SIG-M5 treated with dmso at 0.1 percent for 504 hours (cell line): Measurements from ENCODE around the gene AFAP1.
A peak's percentile ranks its signal among the peaks of the same experiment; 100 is the strongest.

Experiments used
- DNase-seq: peaks from one replicate; lab custom pipeline; 2025; ENCODE audit not compliant: unreplicated experiment; lab: John Stamatoyannopoulos, UW

Gene AFAP1

DNA sequence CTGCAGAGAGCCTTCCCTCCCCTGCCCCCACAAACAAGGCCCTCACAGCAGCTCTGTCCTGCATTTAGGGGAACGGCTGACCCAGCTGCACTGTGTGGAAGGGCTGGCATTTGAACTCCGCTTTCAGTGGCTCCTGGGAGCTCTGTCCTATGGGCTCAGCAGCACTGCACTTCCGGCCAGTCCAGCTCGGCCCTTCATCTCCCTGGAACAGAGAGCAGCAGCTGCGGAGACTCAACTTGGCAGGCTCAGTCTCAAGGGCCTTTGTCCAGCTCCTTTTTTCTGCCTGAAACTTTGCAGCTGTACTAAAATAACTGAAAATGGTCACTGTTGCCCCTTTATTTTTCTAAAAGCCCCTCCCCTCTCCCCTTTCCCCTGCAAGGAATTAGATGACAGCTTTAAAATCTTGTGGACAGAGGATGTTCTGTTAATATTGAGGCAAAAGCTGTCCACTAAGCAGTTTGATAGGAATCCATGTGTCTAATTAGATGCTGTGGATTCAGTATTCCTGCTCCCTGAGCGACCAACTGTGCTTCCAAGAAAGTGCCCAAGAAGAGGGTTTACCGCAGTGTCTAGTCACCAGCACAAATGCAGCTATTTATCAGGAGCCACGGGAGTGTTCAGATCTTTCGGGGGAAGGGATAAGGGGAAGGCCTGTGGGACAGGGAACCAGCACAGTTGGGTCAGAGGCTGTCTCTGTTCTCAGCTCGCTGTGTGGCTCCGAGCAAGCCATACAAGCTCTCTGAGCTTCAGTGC, 133.1 kb downstream of the AFAP1 start:
- DNase-seq, result no peak

DNA sequence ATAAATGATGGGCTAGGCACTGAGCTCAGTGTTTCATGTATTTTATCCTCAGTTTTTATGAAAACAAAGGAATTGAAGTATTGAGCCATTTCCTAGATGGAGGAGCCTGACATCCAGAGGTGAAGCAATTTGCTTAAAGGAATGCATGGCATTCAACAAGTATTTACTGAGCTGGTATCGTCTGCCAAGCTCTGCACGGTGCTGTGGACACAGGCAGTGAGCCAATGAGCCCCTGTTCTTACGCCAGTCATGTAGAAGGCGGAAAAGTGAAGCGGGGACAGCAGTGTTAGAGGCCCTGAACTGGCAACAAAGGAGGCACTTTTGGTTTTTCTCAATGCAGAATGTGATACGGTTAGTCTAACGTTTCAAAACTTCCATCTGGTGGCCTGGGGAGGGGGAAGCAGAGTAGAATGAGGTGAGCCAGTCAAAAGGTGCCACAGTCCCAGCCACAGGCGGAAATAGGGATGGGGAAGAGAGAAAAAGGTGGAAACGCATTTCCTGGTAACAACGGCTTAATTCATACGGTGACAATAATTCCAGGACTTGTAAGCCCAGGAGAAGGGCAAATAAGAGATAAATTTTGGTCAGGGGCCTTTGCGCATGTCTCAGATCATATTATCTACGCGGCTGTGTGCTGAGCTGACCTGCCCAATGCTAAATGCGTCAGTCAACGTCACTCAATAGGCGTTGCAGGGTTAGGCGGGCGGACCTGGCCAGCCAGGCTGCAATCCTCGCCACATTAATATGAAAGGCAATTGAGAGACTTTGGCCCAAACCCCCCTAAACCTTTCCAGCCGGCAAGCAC, 133.9 kb downstream of the AFAP1 start:
- DNase-seq, result peak; percentile 28

DNA sequence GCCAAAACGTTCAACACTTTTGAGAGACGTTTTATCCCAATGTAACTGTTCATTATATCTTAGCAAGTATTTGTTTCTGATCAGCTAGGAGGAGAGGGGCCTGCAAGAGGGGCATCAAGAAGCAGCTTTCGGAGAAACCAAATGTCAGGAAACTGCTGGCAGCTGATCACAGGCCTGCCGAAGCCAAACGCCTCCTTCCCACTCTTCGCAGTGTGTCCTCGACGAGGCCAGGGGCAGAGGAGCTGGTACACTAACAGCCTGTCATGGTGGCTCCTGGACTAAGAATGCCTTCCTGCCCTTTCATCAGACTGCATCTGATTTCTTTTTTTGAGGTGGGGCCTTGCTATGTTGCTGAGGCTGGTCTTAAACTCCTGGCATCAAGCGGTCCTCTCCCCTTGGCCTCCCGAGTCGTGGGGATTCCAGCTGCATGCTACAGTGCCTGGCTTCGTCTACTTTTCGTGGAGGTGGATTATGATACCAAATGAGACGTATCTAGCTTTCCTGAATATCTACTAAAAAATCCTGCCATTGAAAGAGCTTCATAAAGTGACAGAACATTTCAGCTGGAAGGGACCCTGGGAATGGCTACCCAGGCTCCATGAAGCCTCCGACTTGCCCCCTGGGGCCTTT, 134.8 kb downstream of the AFAP1 start:
- no peak for DNase-seq

DNA sequence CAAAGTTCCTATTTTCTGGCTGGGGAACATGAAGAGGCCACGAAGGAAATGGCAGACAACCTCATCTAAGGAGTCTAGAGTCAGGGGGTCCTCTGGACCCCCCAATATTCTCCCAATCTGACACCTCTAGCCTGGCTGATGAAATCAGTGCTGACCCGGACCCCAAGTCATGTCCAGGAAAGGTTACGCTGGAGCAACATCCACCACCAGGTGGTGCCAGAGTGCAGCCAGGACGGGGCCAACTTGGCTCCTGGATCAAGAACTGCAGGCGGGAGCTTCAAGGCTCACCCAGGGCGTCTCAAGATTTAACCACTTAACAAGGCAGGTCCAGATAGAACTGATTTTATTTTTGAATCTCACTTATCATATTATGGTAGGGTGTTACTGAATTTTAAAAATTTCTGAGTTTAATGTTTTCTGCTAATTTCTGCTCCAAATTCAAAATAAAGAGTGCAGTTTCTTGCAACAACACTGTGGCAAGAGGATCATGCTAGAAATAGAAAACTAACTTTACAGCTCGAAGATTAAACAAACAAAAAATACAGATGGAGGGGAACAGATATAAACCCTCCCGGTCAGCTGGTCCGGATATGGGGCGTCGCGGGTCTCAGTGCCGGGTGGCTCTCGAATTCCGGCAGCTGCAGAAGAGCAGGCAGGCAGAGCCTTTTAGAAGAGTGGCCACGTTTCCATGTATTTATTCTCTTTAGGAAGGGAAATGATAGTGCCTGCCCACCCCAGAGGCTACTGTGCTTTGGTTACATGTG, 135.5 kb downstream of the AFAP1 start:
- DNase-seq, result peak; percentile 30

DNA sequence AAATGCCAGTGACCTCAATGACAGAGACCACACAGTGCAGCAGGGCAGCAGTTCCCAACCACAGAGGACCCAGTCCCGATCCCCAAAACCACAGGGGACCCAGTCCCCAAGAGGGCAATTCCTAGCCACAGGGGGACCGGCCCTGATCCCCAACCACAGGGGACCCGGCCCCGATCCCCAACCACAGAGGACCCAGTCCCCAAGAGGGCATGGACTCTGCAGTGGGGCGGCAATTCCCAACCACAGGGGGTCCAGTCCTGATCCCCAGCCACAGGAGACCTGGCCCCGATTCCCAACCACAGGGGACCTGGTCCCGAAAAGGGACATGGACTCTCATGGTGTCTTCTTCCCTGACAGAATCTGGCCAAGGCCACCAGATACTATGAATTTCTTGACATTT, 136.3 kb downstream of the AFAP1 start:
- no peak for DNase-seq

DNA sequence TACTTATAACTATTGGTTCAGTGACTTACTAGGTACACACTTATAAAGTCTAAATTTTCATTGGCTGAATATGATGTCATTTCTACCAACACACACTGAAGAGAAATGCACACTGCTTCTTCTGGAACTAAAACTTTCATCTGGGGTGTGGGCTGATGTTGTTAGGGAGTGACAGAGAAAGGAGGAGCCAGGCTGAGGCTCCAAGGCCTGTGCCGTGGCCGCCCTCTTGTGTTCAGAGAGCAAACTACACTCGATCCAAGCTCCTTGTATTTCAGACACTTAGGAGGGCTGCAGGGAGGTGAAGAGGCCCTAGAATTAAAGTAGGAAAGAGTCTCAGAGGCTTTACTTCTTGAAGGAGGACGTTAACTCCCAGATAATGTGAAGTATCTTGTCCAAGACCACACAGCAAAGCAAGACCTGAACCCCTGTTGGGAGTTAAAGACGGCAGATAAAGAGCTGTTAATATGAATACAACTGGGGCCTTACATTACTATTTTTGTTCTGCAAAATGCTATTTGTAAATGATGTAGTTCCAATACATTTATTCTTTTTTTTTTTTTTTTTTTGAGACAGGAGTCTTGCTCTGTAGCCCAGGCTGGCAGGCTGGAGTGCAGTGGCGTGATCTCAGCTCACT, 137.5 kb downstream of the AFAP1 start:
- DNase-seq, result peak; percentile 60

DNA sequence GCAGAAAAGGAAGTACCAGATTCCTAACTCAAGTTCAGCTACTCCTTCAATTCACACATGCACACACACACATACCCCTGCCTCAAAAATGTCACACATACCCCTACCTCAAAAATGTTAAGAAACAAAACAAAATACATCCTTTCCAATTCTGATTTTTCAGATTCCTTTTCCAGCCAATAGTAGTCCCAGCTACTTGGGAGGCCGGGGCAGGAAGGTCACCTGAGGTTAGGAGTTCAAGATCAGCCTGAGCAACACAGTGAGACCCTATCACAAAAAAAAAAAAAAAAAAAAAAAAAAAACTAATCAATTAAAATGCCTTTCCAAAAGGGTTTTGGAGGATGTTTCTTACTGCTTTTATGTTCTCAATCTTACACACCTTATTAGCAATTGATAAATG, 138.0 kb downstream of the AFAP1 start:
- DNase-seq, result no peak

DNA sequence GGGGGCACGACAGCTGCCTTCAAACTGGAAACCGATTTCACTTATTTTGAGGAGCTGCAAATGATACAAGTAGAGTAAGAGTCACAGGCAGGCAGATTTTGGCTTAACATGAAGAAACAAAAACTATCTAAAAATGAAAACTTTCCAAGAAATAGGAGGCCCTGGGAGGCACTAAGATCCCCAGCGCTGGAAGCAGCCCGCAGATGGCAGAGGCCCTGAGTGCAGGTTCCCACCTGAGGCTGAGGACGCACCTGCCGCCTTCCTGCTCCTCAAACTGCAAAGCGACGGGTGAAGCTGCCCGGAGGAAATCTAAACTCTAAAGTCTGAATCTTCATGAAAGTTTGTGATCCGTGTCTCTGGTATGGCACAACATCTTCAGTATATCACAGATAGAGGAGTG, 138.7 kb downstream of the AFAP1 start:
- no peak for DNase-seq

DNA sequence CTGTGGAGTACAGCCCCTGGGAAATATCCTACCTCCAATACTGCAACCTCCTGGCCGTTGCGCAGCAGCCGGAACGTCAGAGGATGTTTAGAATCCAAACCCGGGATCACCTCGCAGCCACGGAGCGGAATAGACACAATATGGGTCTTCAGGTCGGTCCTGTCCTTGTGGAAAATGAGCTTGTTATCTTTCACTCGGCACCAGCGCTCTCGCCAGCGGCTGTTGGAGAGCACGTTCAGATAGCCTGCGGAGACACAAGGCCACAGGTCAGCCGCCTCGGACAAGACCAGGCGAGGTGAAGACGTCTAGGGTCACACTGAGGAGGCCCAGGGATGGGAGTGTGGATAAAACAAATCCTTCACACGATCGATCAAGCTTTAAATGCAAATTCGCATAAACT, 139.3 kb downstream of the AFAP1 start:
- DNase-seq, result no peak

DNA sequence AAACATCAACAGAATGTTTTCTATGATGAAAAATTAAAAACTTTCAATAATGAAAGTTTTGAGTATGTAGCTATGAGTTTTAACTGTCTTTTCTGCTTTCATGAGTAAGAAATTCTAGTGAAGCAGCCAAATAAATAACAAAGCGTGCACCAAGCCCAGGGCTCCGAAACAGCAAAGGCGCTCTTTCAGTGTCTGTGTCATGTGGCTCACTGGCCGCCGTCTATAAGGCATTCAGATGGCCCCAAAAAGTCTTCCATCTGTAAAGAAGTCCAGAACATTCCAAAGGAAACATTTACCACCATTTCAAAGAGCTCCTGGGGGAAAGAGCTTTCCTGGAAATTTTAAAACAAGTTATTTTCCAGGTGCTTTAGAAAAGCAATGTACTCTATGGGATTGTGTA, 139.9 kb downstream of the AFAP1 start:
- DNase-seq, result no peak

DNA sequence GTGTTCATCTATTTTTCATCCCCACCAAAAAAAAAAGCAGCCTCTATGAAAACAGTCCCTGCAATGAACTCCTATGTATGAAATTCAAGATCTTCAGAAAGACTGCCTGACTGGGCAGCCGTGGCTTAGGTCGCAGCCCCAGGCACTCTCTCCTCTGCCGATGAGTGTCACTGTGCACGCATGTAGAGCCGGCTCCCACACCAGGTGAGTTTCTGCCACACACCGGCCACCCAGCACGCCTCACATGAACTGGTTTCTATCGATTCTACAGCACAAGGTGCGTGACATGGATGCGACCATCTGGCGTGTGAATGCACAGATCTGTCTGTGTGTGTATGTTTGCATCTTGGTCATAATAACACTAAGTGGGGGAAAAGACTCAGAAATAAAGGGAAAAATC, 140.4 kb downstream of the AFAP1 start:
- DNase-seq, result no peak

DNA sequence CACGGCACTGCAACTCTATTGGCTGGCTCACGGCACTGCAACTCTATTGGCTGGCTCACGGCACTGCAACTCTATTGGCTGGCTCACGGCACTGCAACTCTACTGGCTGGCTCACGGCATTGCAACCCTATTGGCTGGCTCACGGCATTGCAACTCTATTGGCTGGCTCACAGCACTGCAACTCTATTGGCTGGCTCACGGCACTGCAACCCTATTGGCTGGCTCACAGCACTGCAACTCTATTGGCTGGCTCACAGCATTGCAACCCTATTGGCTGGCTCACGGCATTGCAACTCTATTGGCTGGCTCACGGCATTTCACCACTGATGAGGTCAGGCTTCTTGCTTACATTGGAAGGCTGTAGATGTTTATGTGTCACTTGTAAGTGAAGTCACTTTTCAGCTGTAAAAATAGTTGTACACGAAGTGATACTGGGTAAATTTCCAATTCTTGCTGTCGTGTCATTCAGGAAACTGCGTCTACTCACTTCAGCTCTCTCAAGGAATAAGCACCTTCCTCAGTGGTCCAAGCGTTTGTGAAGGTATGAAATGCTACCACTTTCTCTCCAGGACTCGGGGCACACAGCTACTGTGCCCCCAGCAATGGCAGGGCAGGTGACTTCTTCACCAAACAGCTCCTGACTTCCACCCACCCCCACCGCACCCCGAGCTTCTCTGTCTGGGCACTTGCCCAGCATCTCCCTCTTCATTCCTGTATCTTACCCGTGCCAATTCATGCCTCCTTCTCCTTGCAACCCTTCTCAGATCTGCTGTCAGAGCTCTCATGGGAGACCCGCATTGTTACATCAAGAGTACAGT, 141.3 kb downstream of the AFAP1 start:
- DNase-seq, result no peak

DNA sequence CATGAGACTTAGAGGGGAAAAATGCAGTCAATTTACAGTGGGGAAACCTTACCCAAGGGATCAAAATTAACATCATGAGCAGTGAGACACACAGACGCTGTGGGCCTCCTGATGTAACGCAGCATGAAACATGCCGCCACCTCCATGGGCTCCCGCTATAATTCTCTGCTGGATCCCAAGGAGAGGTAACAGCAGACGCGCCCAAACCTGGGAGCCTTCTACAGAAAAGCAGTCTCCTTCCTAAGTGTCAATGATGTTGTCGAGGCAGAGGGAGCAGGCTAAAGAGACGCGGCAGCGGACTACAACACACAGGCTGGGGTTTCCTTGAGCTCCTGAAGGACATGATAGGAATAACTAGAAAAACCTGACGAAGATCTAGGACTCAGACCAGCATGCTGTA, 142.3 kb downstream of the AFAP1 start:
- DNase-seq, result no peak

DNA sequence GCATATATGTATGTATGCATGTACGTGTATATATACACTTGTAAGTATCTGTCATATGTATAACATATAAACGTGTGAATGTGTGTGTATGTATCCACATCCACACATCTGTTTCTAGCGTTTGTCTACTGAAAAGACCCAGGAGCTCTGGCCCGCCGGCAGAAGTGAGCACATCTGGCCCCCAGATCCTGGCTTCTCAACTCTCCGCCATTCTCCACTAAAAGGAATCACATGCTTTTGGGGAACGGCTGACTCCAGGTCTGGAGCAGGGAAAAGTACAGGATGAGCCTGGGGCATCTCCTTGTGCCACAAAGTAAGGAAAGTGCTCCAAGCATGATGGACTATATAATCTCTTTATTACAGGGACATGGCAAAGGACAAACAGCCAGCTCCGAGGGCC, 143.7 kb downstream of the AFAP1 start:
- no peak for DNase-seq

DNA sequence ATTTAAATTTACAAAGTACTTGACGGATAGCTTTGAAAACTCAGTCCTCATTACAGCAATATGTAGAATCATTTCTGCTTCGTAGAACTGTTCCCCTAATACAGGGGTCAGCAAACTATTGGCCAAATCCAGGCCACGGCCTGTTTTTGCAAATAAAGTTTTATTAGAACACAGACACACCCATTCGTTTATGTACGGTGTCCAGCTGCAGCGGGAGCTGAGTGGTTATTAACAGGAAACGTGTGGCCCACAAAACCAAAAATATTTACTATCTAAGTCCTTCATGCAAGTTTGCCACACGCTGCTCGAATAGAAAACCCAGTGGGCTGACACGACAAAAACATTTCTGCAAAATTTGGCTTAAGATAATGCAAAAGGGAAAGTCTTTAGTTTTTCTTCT, 146.5 kb downstream of the AFAP1 start:
- DNase-seq, result no peak

DNA sequence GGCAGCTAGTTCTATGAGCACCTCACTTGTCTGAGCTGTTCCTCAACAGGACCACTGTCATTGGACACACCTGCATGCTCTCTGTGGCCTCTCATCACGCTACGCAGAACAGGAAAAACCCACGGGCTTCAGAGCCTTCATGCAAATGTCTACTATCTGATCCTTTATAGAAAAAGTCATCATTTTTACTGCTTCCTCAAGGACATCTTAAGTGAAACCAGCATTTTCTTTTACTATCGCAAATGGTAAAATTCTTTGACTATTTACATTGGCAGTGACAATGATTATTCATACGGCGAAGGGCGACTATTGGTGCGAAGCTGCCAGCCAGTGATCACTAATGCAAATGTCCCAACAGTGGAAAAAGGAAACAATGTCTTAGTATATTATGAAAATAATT, 147.0 kb downstream of the AFAP1 start:
- DNase-seq, result no peak

DNA sequence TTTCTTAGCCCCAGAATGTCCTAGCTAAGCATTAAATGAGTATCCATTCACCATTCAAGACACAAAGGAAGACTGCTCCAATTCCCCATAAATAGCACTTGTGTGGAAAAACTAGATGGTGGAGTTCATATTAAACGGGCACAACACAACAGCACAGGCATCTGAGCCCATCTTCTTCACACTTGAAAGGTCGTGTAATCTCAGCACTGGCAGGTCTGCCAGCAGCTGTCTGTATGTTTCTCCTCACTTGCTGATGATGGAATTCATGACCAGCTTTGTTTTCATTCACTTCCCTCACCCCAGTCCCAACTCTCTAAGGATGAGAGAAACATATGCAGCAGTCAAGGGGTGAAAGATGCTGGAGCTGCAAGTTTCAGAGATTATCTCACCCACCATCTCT, 148.7 kb downstream of the AFAP1 start:
- no peak for DNase-seq

DNA sequence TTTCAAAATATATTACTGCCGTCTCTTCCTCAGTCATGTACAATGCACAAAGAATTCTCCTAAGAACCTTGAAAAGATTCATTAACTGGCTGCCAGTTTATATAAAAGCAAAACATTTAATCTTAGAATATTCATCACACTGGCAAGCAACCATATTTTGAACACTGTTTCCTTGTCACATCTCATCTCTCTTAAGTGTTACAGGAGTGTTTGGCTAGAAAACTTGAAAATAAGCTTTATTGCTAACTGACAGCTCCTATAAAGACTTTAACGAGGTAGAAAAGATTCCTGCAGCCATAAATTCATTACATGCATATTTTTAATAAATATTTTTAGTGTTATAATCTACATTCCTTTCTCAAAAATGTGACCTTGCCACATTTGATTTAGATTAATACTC, 149.6 kb downstream of the AFAP1 start:
- no peak for DNase-seq

DNA sequence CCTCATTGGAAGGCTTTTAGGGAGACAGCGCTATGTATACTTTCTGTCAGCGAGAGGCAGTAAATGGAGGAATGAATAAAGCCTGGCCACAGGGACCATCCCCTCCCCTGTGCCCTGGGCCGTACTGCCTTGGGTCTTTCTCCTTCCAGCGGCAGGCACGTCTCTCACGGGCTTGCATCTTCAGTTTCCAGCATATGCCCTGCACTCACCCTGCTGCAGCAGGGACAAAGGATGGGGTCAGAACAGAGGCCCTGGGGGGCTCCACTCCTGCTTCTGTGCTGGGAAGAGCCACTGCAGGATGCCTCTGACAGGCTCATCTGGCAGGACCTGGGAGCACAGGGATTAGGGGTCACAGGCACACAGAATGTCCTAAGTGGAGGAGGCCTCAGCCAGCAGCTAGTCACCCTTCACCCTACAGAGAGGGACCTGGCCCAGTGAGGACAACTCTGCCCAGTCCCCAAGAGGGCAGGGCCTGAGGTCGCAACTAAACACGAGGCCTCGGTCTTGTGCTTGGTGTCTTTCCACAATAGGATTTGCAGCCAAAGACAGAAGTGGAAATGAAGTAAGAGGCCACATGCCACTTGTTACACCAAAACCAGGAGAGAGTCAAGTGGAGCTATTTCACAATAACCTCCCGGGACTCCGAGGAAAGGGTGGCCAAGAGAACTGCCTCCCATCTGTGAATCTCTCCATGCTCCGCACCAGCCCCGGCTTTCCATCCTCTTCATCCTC, 150.8 kb downstream of the AFAP1 start:
- peak; percentile 31 for DNase-seq
